Measurements from ENCODE around the gene MMRN2.

MMRN2 gene

DNA sequence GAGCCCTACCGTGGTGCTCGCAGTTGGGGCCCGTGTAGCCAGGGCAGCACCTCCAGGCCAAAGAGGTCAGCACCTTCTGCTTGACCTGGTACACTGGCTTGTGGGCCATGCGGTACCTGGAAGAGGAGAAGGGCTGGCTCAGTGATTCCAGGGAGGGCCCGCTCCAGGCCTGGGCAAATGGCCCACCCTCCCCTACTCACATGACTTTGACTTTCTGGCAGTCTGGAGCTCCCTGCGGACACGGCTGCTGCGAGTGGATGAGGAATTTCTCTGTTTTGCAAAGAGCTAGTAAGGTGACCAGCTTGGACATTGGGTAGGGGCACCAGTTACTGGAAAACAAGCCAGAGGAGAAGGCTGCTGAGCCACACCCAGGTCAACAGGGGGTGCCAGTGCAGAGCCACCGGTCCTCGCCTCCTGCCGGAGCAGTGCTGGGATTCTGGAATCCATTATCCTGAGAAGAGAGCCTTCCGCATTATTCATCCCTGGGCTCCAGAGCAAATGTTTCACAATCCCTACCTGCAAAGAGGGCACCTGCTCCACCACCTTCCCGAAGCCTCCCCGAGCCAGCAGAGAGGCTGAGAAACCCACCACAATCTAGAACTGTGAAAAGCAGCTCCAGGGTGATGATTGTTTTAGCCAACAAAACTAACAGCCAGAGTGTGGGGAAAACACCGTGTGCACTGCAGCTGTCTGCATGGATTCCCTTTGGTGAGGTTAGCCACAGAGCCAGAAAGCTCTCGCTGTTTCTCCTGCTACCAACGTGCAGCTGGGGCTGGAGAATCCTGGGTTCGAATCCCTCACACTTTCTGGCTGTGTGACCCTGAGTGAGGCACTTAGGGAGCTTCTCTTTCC lies 11.8 kb downstream of the MMRN2 start:
- TF ChIP-seq, protein P1, sequence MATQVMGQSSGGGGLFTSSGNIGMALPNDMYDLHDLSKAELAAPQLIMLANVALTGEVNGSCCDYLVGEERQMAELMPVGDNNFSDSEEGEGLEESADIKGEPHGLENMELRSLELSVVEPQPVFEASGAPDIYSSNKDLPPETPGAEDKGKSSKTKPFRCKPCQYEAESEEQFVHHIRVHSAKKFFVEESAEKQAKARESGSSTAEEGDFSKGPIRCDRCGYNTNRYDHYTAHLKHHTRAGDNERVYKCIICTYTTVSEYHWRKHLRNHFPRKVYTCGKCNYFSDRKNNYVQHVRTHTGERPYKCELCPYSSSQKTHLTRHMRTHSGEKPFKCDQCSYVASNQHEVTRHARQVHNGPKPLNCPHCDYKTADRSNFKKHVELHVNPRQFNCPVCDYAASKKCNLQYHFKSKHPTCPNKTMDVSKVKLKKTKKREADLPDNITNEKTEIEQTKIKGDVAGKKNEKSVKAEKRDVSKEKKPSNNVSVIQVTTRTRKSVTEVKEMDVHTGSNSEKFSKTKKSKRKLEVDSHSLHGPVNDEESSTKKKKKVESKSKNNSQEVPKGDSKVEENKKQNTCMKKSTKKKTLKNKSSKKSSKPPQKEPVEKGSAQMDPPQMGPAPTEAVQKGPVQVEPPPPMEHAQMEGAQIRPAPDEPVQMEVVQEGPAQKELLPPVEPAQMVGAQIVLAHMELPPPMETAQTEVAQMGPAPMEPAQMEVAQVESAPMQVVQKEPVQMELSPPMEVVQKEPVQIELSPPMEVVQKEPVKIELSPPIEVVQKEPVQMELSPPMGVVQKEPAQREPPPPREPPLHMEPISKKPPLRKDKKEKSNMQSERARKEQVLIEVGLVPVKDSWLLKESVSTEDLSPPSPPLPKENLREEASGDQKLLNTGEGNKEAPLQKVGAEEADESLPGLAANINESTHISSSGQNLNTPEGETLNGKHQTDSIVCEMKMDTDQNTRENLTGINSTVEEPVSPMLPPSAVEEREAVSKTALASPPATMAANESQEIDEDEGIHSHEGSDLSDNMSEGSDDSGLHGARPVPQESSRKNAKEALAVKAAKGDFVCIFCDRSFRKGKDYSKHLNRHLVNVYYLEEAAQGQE (IDR thresholded peaks at IDR 0.05; ENCODE audit: insufficient read depth in 1 of 2, low read depth in 2 of 2, low read length in 2 of 2) = no peak
- TF ChIP-seq FOXP2 (optimal IDR thresholded peaks at IDR 0.05; ENCODE audit: borderline replicate concordance, extremely low read depth, extremely low read length, insufficient read depth) = no peak
- no peak for TF ChIP-seq TAF1 (IDR thresholded peaks at IDR 0.05; ENCODE audit: borderline replicate concordance, insufficient read depth, low read length)
- TF ChIP-seq POLR2AphosphoS5 (IDR thresholded peaks at IDR 0.05; ENCODE audit: low read depth, low read length) = no peak

DNA sequence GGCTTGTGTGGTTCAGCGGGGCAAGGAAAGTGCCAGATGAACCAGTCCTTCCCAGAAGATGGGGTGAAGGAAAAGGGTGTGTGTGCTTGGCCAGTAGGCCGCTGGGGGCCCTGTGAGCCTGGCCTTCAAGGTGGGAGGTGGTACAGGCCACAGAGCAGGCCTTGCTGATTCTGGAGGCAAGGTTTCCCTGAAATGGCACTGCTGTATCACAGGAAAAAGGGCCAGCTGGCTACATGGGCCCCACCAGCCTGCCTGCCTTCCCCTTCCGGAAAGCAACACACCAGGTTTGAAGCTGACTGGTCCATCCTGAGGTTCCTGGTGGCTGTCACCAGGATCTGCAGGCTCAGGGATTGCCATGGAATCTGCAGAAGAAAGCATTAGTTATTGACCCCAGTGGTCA lies 12.5 kb downstream of the MMRN2 start:
- TF ChIP-seq, protein P1 (IDR thresholded peaks at IDR 0.05; ENCODE audit: insufficient read depth in 1 of 2, low read depth in 2 of 2, low read length in 2 of 2) = no peak
- no peak for TF ChIP-seq TAF1 (IDR thresholded peaks at IDR 0.05; ENCODE audit: borderline replicate concordance, insufficient read depth, low read length)
- no peak for TF ChIP-seq POLR2AphosphoS5 (IDR thresholded peaks at IDR 0.05; ENCODE audit: low read depth, low read length)
- TF ChIP-seq SIN3A (IDR thresholded peaks at IDR 0.05; ENCODE audit: borderline replicate concordance, insufficient read depth, low read length) = no peak
- TF ChIP-seq FOXP2 (optimal IDR thresholded peaks at IDR 0.05; ENCODE audit: borderline replicate concordance, extremely low read depth, extremely low read length, insufficient read depth) = no peak

DNA sequence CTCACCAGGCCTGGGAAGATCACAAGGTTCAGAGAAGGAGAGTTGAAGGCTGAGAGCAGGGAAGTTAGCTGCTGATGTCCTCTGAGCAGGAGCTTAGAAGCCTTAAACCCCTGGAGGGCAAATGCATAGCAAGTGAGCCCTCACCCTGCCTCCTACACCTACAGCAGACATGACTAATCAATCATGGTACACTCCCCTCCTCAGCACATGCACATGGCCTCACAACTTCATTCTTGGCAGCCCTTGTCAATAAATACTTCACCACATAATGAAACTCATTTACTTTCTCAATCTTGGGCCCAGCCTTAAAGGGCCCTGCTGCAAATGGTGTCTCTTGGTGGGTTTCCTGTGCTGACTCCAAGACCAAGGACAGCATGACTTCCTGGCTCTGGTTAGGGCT lies 12.9 kb downstream of the MMRN2 start:
- TF ChIP-seq TAF1 (IDR thresholded peaks at IDR 0.05; ENCODE audit: borderline replicate concordance, insufficient read depth, low read length) = no peak
- no peak for TF ChIP-seq POLR2AphosphoS5 (IDR thresholded peaks at IDR 0.05; ENCODE audit: low read depth, low read length)
- TF ChIP-seq, protein P1 (IDR thresholded peaks at IDR 0.05; ENCODE audit: insufficient read depth in 1 of 2, low read depth in 2 of 2, low read length in 2 of 2) = no peak
- TF ChIP-seq FOXP2 (optimal IDR thresholded peaks at IDR 0.05; ENCODE audit: borderline replicate concordance, extremely low read depth, extremely low read length, insufficient read depth) = no peak
- TF ChIP-seq SIN3A (IDR thresholded peaks at IDR 0.05; ENCODE audit: borderline replicate concordance, insufficient read depth, low read length) = no peak

DNA sequence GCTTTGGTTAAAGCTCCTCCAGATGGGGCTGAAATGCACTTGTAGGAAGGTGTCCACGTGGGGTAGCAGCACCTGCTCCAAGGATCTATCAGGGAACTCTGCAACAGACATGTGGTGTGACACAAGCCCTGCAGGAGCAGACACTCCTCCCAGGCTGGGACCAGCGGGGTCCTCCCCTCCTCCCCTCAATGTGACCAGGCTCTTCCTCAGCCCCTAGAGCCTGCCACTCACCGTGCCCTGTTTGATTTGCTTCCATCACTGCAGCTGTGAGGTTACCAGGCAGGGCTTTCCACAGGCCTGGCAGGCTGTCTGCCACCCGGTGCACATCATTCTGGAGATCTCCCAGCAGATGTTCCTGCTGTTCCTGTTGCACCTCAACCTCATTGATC lies 13.4 kb downstream of the MMRN2 start:
- no peak for TF ChIP-seq FOXP2 (optimal IDR thresholded peaks at IDR 0.05; ENCODE audit: borderline replicate concordance, extremely low read depth, extremely low read length, insufficient read depth)
- TF ChIP-seq, protein P1 (IDR thresholded peaks at IDR 0.05; ENCODE audit: insufficient read depth in 1 of 2, low read depth in 2 of 2, low read length in 2 of 2) = no peak
- TF ChIP-seq TAF1 (IDR thresholded peaks at IDR 0.05; ENCODE audit: borderline replicate concordance, insufficient read depth, low read length) = no peak
- TF ChIP-seq SIN3A (IDR thresholded peaks at IDR 0.05; ENCODE audit: borderline replicate concordance, insufficient read depth, low read length) = no peak
